ENCODE measurements around the gene OMP.

Gene OMP

GRCh38 chr11:77088236-77089003 lies 14.2 kb upstream of the OMP start:
- TF ChIP-seq ZFX (IDR thresholded peaks at IDR 0.05; ENCODE audit: borderline replicate concordance) = no peak
- TF ChIP-seq CTCF (IDR thresholded peaks at IDR 0.05) = no peak
- H3K27ac ChIP-seq = no peak overlapping the region

GRCh38 chr11:77089004-77089545 lies 13.6 kb upstream of the OMP start:
- no peak overlapping the region for H3K27ac ChIP-seq
- TF ChIP-seq ZFX (IDR thresholded peaks at IDR 0.05; ENCODE audit: borderline replicate concordance) = no peak
- no peak for TF ChIP-seq CTCF (IDR thresholded peaks at IDR 0.05)

GRCh38 chr11:77090046-77090372 lies 12.6 kb upstream of the OMP start:
- TF ChIP-seq ZFX (IDR thresholded peaks at IDR 0.05; ENCODE audit: borderline replicate concordance) (no peak), CTCF (IDR thresholded peaks at IDR 0.05) (no peak)
- no peak overlapping the region for H3K27ac ChIP-seq

GRCh38 chr11:77090373-77091111 lies 12.1 kb upstream of the OMP start:
- H3K27ac ChIP-seq = no peak overlapping the region

GRCh38 chr11:77091146-77091940 lies 11.3 kb upstream of the OMP start:
- no peak overlapping the region for H3K27ac ChIP-seq

More at GRCh38 chr11:77090373-77091111, 12.1 kb upstream of the OMP start:
- no peak for TF ChIP-seq ZFX (IDR thresholded peaks at IDR 0.05; ENCODE audit: borderline replicate concordance)
- TF ChIP-seq CTCF (IDR thresholded peaks at IDR 0.05) = no peak

GRCh38 chr11:77092382-77092781 lies 10.3 kb upstream of the OMP start:
- no peak overlapping the region for H3K27ac ChIP-seq
- TF ChIP-seq ZFX (IDR thresholded peaks at IDR 0.05; ENCODE audit: borderline replicate concordance) = no peak
- no peak for TF ChIP-seq CTCF (IDR thresholded peaks at IDR 0.05)

More at GRCh38 chr11:77091146-77091940, 11.3 kb upstream of the OMP start:
- TF ChIP-seq ZFX (IDR thresholded peaks at IDR 0.05; ENCODE audit: borderline replicate concordance) = no peak
- peak; percentile 92 for TF ChIP-seq CTCF (IDR thresholded peaks at IDR 0.05)

Data from 22Rv1 (cell line).